ENCODE measurements around the gene DET1.
"Not testable (repeated sequence)": the region's sequence is repeated elsewhere in the genome, so short reads cannot be mapped to it uniquely, and the experiment has no call there.

Gene DET1

DNA sequence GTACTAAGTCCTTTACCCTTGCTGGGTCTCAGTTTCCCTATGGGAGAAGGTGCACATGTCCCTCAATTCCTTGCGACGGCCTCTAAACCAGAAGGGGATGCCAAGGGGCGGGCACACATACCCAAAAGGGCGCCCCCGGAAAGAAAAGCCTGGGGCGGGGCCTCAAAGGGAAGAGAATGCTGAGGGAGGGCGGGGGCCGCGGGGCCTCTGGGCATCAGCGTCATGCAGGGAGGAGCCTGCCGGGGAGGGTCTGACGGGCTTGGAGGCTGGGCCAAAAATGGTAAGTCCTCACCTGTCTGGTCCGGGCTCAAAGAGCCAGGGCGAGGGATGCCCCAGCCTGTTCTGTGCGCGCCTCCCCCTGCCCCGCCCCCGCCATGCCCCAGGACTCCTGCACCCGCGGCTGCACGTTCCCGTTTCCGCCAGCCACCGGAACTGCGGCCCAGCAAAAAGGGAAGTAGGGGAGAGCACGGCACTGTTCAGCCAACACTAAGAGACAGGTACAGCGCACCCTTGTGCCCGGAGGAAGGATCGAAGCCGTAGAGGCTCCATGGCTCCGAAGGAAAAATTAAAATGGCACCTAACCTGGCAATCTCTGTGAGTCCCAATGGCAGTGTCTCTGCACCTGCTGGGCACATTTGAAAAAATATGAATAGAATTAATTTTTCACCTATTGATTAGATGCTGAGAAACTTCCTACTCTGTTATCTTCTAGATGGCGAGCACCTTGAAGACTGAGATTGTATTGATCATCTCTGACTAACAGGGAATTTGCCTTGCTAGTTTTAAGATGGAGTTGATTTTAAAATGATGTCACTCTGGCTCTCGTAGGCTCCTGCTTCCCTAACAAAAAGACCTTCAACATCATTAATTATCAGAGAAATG, at the start of gene DET1:
Gene DET1, minus strand, starts transcription at position 434 of the 882 bp plus-strand sequence. CDS start 14,976 bp downstream, outside the sequence.
- peak; percentile 96 to 97 for DNase-seq

DNA sequence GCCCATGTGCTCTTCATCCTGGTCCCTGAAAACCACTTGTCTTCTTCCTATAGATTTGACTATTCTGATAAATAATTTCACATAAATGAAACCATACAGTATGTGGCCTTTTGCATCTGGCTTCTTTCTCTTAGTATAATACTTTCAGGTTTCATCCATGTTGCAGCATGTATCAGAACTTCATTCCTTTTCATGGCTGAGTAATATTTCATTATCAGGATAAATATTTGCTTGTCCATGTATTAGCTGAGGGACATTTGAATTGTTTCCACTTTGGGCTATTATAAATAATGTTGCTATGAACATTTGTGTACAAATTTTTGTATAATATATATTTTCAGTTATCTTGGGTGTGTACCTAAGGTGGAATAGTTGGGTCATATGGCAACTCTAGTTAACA, 44.9 kb upstream of the DET1 start:
- DNase-seq = no peak

DNA sequence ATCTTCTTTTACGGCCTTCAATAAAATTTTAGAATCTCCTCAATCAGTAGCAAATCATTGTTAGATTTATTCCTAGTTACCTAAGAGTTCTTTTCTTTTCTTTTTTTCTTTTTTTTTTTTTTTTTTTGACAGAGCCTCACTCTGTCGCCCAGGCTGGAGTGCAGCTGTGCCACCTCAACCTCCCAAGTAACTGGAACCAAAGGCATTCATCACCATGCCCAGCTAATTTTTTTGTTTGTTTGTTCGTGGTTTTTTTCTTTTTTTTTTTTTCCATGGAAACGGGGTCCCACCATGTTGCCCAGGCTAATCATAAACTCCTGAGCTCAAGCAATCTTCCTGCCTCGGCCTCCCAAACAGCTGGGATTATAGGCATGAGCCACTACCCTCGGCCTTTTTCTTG, 44.3 kb upstream of the DET1 start:
- no peak for DNase-seq

DNA sequence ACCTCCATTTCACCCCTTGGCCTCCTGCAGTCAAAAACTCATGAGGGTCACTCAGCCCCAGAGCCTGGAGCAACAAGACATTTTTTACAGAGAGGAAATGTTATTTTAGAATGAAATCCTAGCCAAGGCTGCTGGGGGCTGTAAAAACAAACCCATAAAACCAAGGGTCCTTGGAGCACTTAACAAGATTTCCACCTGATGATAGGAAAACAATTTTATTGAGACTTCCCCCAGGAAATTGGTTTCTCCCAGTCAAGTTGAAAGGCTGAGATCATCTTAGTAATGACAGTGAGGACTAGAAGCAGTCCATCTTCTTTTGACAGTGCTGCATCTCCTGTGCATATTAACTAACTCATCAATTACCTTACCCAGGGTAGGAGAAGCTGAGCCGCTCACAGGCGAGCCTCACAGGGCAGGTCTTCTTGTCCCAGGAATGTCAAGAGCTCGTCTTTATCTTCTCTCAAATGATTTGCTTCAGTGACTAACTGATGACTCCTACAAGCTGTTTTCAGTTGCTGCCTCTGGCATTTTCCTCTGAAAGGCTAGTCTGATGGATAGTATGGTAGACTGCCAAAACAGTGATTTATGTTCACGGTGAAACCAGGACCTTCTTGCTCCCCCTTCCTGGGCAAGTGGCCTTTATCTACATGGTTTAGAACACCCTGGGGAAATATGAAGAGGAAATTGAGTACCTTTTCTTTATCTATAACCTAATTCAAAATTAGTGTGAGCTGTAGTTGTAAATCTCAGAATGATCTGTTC, 40.1 kb upstream of the DET1 start:
- DNase-seq = no peak

DNA sequence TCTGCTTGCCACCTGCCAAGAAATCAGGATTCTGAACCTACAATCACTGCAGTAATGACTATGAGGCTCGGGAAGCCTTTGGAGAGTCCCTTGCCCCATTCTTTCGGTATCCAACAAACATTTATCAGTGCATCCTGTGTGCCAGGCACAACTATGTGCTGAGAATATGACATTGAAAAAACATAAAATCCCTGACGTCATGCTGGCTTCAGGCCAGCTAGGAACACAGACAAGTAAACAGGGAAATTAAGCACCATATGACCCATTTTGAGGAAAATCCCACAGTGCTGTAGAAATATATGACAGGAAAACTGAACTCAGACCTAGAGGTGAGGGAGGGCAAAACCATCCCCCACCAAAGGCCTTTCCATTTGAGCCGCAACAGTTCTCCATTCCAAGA, 34.1 kb upstream of the DET1 start:
- no peak for DNase-seq

DNA sequence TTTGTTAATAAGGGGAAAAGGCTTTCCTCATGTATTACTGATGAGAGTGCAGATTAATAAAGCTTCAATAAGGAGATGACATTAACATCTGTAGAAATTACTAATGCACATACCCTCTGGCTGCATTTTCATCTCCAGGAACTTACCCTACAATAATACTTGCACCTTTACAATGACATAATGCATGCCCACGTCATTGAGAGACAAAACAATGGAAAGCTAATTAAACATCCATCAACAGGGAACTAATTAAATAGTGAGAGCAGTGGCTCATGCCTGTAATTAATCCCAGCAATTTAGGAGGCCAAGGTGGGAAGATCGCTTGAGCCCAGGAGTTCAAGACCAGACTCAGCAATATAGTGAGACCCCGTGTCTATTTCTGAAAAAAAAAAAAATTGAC, 32.8 kb upstream of the DET1 start:
- no peak for DNase-seq

DNA sequence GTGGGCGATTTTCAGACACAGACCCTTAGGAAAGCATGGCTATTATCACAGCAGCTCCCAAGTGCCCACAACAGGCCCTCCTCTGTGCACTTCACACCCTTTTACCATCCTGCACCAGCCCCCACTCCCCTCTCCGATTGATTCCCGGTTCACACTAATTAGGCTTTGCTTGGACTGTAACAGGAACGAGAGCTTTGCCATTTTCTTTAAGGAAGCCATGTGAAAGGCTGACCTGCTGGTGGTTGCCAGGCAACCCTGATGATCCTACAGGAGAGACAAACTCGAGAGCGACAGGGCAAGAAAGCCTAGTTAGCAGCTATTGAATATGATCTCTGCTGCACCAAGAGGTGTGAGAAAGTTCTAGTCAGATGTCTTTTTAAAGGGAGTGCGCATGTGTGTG, 28.2 kb upstream of the DET1 start:
- DNase-seq = peak in 1 of 2 experiments; percentile 7

DNA sequence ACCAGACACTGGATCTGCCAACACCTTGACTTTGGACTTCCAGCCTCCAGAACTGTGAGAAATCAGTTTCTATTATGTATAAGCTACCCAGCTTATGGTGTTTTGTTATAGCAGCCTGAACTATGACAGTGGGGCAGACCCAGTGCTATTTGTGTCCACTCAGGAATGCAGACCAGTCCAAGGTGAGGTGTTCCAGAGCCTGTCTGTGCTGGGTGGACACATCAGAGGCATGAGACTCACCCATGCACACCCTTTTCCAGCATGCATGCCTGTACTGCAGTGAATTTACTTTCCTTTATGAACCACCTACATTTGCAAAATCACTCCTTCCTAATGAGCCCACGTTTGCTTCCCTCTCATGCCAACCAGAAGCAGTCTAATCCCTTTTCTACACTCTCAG, 27.6 kb upstream of the DET1 start:
- DNase-seq = no peak

DNA sequence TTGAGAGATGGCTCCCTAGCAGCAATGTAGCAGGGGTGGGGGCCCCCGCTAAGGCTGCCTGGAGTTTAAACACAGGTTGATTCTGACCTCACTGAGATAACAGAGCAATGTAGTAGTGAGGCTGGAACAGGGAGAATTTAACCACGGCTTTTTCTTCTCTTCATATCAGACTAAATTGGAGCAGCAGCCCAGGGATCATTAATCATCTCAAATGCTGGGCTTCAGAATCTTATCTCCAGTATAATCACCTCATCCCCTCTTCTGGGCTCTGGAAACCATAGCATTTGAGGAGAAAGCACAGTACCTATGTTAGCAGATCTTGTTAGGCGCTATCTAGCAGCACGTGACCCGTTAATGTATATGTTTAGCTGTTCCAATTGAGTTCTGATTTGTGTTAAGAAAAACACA, 25.4 kb upstream of the DET1 start:
- peak in 1 of 2 experiments; percentile 24 for DNase-seq

DNA sequence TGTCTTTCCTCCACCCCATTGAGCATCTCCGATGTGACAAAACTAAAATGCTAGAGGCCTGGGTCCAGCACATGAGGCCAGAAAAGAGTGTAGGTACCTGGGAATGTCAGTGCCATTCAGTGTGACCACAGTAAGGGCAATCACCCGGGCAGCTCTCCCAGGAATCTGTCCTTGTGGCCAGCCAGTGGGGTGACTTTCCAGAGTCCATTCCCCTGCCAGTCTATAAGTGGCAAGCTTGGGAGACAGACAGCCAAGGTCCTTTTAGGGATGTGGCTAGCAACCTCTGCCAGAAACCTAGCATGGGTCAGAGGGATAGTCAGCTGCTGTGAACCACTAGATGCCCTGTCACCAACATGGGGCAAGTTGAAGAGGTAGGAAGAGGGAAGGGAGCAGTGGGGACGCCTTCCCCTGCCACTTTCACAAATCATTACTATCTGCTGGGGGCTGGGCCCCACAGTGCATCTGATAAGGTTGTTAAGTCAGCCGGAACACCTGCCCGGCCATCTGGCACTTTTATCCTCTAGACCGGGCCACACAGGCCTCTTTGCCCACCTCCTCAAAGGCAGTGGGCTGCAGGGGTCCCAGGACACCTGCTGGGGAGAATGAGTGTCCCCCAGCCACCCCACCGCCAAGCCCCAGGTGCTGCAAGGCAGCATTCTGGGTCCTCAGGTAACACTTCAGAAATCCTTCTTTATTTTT, 24.8 kb upstream of the DET1 start:
- peak; percentile 5 to 36 for DNase-seq

DNA sequence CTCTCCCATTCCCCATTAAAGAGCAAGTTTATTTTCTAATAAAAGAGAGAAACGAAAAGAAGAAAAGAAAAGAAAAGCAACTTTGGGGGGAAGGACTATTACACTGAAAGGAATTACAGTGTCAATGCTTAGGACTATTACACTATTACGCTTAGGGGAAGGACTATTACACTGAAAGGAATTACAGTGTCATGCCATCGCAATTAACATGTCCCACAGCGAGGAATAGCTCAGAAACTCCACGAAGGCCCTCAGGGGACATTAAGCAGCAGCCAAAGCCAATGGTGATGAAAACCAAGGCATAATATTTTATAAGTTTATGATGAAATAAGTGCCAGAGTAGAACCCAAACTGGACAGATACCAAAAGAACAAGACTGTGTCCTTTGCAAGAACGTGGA, 22.1 kb upstream of the DET1 start:
- no peak for DNase-seq

DNA sequence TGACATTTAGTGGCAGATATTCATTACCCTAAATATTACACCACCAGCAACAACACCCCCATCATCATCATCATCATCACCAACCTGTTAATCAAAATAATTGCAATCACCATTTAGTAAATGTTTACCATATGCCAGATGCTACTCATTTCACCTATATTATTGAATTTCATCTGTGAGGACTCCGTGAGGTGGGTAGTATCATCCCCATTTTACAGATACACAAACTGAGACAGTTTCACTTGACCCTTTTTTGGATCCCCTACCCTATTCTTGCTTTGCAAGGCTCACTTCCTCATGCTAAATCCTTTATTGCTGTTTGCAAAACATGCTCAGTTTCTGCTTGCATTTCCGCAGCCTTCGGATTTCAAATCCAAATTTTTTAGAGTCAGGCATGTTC, 18.3 kb upstream of the DET1 start:
- DNase-seq = no peak

DNA sequence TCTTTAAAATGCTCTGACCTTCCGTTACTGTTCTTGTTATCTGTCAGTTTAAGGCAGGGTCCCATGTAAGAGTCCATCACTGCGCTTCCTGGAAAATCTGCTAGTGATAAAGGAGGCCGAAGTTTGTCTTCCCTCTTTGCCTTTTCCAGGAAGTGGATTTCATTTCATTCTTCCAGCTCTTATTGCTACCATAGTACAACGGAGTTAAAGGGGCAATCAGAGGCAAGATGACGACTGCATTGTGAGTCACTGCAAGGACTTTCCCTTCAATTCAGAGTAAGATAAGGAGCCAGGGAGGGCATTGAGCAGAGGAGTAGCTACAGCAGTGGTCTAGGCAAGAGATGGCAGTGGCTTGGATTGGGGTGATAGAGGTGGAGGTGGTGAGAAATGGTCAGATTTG, 17.2 kb upstream of the DET1 start:
- DNase-seq = no peak

DNA sequence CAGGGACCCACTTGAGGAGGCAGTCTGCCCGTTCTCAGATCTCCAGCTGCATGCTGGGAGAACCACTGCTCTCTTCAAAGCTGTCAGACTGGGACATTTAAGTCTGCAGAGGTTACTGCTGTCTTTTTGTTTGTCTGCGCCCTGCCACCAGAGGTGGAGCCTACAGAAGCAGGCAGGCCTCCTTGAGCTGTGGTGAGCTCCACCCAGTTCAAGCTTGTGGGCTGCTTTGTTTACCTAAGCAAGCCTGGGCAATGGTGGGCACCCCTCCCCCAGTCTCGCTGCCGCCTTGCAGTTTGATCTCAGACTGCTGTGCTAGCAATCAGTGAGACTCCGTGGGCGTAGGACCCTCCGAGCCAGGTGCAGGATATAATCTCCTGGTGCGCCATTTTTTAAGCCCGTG, 13.1 kb upstream of the DET1 start:
- DNase-seq = peak; percentile 1 to 2

DNA sequence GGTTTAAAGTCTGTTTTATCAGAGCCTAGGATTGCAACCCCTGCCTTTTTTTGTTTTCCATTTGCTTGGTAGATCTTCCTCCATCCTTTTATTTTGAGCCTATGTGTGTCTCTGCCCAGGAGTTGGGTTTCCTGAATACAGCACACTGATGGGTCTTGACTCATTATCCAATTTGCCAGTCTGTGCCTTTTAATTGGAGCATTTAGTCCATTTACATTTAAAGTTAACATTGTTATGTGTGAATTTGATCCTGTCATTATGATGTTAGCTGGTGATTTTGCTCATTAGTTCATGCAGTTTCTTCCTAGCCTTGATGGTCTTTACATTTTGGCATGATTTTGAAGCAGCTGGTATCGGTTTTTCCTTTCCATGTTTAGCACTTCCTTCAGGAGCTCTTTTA, 11.5 kb upstream of the DET1 start:
- not testable (repeated sequence) for DNase-seq

DNA sequence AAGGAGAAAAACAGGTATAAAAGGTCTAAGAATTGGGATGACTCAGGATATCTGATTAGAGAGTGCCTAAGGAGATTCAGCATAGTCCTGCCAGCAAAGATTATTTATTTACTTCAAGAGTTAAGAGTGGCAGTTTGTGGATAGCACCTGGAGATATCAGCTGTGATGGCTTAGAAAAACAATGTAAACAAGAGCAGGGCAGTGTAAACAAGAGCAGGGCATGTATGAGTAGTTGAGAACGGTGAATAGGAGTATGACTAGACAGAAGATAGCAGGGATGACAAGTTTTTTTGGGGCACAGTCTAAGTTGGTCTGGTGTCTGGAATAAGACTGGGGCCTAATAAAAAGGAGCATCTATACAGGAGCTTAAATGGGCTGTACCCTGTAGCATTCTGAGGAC, 1.5 kb upstream of the DET1 start:
- not testable (repeated sequence) for DNase-seq

DNA sequence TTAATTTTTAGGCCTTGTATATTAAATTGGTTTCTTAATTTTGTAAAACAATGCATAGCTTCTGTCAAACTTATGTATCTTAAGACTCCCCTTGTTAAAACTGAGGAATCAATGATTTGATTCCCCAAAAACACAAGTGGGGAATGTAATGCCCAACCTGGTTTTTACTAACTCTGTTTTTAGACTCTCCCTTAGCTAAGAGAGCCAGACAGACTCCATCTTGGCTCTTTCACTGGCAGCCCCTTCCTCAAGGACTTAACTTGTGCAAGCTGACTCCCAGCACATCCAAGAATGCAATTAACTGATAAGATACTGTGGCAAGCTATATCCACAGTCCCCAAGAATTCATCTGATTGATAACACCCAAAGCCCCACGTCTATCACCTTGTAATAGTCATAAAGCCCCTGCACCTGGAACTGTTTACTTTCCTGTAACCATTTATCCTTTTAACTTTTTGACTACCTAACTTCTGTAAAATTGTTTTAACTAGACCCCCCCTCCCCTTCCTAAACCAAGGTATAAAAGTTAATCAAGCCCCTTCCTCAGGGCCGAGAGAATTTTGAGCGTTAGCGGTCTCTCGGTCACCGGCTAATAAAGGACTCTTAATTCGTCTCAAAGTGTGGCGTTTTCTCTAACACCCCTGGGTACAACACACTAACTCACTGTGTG, 768 bp downstream of the DET1 start:
- not testable (repeated sequence) for DNase-seq

DNA sequence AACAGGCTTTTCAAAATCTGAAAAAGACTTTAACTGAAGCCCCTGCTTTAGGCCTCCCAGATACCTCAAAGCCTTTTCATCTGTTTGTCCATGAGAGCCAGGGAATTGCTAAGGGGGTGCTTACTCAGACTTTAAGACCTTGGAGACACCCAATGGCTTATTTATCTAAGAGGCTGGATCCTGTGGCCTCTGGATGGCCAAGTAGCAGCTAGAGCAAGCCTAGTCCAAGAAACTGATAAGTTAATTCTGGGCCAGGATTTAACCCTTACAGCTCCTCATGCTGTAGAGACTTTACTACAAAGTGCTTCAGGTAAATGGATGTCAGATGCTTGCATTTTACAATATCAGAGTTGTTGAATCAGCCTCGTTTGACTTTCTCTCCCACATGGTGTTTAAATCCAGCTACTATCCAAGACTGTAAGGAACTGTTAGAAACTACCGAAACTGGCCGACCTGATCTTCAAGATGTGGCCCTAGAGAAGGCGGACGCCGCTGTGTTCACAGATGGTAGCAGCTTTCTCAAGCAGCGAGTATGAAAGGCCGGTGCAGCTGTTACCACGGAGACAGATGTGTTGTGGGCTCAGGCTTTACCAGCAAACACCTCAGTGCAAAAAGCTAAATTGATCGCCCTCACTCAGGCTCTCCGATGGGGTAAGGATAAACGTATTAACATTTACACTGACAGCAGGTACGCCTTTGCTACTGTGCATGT, 3.3 kb downstream of the DET1 start:
- DNase-seq = no peak

DNA sequence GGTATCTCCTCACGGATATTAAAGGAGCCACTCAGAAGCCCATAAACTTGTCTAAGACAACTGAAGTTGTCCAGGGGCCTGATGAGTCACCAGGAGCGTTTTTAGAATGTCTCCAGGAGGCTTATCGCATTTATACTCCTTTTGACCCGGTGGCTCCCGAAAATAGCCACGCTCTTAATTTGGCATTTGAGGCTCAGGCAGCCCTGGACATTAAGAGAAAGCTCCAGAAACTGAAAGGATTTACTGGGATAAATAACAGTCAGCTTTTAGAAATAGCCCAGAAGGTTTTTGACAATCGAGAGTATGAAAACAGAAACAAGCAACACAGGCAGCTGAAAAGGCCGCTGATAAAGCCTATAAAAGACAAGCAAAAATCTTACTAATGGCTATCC, 4.1 kb downstream of the DET1 start:
- no peak for DNase-seq

DNA sequence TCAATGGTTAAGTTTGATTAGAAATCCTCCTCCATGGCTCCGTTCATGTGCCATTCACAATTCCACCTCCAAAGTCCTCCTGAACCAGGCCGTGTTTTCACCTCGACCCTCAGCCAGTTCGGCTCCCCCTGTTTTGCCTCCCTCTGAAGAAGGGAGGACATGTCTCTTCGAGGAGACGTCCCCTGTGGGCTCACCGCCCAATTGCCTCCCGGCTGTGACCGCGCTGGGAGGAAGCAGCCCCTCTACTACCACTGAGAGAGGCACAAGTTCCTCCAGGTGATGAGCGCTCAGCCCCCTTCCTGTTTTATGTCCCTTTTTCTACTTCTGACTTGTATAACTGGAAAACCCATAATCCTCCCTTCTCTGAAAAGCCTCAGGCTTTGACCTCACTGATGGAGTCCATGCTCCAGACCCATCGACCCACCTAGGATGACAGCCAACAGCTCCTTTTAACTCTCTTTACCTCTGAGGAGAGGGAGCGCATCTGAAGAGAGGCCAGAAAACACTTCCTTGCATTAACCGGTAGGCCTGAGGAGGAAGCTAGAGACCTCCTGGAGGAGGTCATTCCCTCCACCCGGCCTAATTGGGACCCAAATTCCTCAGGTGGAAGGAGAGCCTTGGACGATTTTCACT, 4.7 kb downstream of the DET1 start:
- no peak for DNase-seq

DNA sequence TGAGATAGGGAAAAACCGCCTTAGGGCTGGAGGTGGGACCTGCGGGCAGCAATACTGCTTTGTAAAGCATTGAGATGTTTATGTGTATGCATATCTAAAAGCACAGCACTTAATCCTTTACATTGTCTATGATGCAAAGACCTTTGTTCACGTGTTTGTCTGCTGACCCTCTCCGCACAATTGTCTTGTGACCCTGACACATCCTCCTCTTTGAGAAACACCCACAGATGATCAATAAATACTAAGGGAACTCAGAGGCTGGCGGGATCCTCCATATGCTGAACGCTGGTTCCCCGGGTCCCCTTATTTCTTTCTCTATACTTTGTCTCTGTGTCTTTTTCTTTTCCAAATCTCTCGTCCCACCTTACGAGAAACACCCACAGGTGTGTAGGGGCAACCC, 5.4 kb downstream of the DET1 start:
- DNase-seq = not testable (repeated sequence)

DNA sequence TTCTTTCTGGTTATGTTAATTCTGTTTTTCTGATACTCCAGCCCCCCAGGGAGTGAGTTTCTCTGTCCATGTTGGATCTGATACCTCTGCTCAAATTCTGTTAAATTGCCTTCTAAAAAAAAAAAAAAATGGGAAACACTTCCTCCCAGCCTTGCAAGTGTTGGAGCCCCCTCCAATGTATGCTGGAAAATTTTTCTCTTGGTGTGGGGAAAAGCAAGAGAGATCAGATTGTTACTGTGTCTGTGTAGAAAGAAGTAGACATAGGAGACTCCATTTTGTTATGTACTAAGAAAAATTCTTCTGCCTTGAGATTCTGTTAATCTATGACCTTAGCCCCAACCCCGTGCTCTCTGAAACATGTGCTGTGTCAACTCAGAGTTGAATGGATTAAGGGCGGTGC, 6.1 kb downstream of the DET1 start:
- not testable (repeated sequence) for DNase-seq
